NB4 (cell line): ENCODE measurements around the gene RSPO3.
"Not testable (repeated sequence)": the region's sequence is repeated elsewhere in the genome, so short reads cannot be mapped to it uniquely, and the experiment has no call there.

Experiments
- DNase-seq: peaks from one replicate; pipeline ENCODE4 v3.0.0; 2010; ENCODE audit warnings: low read depth
- H3K4me3 ChIP-seq: one replicate; pipeline ENCODE4 v1.5.1; 2011; ENCODE audit warnings: mild to moderate bottlenecking, low read depth, low read length, moderate library complexity
- CTCF ChIP-seq: IDR thresholded peaks from one replicate; pipeline ENCODE4 v1.5.1; 2012; ENCODE audit warnings: low read depth, low read length
- MAX ChIP-seq: IDR thresholded peaks from 2 replicates; pipeline ENCODE4 v1.6.1; 2011; ENCODE audit warnings: low read depth, low read length
- MYC ChIP-seq: IDR thresholded peaks from 2 replicates; pipeline ENCODE4 v1.6.1; 2011; ENCODE audit warnings: low read depth, low read length
- POLR2A ChIP-seq: IDR thresholded peaks from 2 replicates; pipeline ENCODE4 v1.6.1; 2011; ENCODE audit warnings: mild to moderate bottlenecking; ENCODE audit not compliant: insufficient read length; ENCODE audit errors: extremely low read depth

RSPO3 gene

DNA sequence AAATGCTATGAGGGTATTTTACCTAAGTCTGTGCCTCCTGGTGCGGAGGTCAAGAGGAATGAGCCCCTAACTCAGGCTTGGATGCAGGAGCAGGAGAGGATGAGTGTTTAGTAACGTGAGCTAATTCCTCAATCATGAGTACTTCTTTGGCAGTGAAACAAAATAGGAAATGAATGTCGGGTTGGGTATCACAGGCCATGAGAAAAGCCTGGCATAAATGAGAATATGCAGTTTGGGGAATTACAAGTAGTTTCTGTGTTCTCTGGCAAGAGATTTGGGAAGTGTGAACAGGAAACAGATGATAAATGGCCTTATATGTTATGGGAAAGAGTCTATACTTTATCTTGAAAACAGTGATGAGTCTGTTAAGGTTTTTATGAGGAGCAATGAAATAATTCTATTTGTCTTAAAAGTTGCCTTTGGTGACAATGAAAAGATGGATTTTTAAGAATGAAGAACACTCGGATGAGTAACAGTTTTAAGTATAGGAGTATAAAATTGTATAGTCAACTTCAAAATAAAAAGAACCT lies 89.2 kb downstream of the RSPO3 start:
- H3K4me3 ChIP-seq, result no peak overlapping the region
- TF ChIP-seq MYC, result no peak
- no peak for TF ChIP-seq MAX
- TF ChIP-seq CTCF, result no peak
- TF ChIP-seq POLR2A, result no peak
- DNase-seq, result no peak

DNA sequence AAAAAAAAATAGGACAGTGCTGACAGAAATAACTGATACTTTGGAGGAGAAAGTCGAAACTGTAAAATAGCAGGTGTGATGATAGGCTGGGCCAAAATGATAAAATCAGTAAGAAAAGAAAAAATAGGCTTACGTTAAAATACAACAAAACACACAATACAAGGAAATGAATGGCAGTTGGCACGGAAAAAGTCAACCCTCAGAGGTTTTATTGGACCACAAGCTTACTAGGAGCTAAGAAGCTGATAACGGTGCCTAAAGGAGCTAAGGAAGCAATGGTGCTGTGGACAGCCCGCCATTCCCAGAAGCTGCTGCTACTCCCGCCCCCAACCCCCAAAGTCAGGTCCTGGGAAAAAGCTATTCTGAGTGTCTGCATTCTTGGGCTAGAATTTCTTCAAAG lies 92.3 kb downstream of the RSPO3 start:
- no peak overlapping the region for H3K4me3 ChIP-seq
- DNase-seq, result no peak
- TF ChIP-seq POLR2A (no peak), CTCF (no peak), MYC (no peak), MAX (no peak)

DNA sequence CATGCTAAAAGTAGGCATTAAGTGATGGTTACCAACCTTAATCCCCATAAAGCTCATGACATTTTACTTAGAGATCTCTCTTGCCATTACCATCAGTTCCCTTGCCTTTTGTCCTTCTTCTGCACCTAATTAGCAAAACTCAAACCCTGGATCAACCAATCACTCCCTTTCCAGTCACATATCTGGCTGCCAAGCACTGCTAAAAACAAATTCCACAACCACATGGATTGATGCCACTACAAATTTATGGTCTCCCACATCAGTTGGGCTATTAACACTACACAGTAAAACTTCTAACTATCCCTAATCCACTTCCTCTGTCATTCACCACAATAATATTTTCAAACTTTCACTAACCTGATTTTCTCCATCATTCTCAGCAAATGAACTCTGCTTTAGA lies 93.9 kb downstream of the RSPO3 start:
- TF ChIP-seq CTCF, result no peak
- TF ChIP-seq MYC, result no peak
- TF ChIP-seq MAX, result no peak
- no peak for TF ChIP-seq POLR2A
- no peak for DNase-seq
- no peak overlapping the region for H3K4me3 ChIP-seq

- DNase-seq, H3K4me3 ChIP-seq: not testable (repeated sequence)
Measured at GRCh38 chr6:127214032-127214431, 95.6 kb downstream of the RSPO3 start.

- not testable (repeated sequence) for DNase-seq, H3K4me3 ChIP-seq
Measured at GRCh38 chr6:127214531-127214930, 96.1 kb downstream of the RSPO3 start.

DNA sequence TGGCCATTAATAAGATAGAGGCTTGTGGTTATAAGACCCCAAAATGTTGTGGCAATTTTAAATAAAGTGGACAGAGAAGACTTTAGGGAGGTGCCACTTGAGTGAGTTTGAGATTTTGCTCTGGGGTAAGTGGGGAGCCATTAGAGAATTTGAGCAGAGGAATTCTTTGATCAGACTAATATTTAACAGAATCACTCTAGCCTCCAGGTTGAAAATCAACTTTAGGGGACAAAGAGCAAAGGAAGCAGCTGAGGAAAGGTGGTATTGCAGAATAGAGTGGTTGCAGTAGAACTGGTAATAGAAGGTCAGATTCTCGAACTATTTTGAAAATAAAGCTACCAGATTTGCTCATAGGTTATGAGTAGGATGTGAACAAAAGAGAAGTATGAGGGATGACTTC lies 97.5 kb downstream of the RSPO3 start:
- H3K4me3 ChIP-seq, result no peak overlapping the region
- DNase-seq, result no peak
- no peak for TF ChIP-seq POLR2A
- TF ChIP-seq MYC, result no peak
- TF ChIP-seq CTCF, result no peak
- TF ChIP-seq MAX, result no peak

DNA sequence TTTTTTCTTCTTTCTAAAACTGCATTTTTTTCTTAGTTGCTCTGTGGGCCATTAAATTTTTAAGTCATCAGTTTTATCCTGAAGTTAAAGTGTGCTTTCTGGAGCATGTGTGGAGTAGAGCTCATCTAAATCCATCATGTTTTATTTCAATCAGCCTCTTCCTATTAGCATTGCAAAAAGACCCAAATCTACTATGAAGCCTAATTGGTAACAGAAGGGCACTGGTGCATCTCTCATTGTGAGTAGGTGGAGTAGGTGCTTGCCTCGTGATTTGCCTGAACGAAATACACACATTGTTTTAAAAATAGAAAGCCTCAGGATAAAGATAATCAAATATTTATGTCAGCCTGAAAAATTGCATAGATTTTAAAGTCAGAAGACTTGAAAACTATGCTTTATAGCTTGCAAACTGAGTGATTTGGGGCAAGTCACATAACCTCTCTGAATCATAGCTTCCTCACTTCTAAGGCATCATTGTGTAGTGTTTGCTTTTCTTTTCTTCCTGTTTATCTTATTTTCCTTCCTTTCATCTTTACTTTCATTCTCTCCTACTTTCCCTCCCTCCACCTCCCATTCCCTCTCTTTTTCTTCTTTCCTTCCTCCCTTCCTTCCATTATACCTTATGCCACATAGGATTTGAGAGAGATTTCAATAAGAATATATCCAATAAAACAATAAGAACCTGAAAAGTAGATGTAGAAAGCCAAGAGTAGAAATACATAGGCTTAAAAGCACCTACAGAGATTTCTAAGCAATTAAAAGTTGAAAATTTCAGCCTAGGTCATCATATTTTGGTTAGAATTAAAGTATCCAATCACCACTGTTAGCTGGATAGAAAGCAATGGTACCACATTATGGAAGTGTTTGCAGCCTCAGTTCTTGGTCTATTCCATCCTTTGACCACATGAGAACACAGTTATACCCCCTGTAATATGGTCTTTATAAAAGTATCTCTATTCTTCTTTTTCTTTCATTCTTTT lies 98.6 kb downstream of the RSPO3 start:
- no peak overlapping the region for H3K4me3 ChIP-seq
- no peak for DNase-seq
- TF ChIP-seq MAX (no peak), POLR2A (no peak), CTCF (no peak), MYC (no peak)
